ENCODE data around the gene ZBTB5.
"Not testable (repeated sequence)": the region's sequence is repeated elsewhere in the genome, so short reads cannot be mapped to it uniquely, and the experiment has no call there.

ZBTB5 gene

DNA sequence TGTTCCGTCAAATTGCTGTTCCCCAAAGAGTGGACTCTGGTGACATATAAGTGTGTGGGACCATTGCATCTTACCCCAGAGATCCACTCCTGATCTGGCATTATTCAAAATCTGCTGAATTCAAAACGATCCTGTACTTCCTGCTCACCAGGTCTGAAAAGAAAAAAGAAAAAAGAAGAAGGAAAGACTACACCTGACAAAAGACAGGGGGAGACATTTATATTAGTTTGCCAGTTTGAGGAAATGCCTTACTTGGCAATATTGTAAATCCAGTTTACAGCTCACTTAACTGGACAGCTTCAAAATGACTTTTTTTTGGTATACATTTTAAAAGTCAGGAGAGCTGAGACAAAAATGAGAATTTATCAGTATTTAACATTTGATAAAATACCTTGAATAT is 57.8 kb downstream of the ZBTB5 start:
- DNase-seq (ENCODE audit: low read depth in 1 of 2, low spot score in 1 of 2), result no peak

DNA sequence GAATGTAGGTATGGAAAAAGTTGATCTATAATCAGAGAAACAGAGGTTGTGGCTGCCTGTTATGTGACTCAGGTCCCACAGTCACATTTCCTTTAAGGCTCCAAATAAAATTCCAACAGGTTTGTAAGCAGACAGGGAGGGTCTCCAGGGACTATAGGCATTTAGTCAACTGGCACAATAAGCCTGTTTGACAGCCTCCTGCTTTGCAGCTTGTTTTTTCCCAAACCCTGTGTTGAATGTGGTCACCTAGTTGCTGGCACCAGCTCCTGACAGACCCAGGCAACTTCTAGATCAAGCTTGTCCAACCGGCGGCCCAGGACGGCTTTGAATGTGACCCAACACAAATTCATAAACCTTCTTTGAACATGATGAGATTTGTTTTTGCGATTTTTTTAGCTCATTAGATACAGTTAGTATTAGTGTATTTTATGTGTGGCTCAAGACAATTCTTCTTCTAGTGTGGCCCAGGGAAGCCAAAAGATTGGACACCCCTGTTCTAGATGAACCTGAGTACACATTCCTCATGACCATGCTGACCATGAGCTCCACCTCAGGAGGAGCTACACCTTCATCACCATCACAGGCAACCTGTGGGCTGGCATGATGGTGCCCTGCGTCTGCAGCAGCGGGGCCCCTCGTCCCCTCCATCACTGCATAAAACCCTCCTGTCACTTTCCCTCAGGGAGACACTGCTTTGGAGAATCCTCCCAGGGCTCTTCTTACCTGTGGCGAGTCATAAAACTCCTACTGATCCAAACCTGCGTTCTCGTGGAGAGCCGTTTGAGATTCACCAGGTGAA is 58.4 kb downstream of the ZBTB5 start:
- DNase-seq (ENCODE audit: low read depth in 1 of 2, low spot score in 1 of 2), result no peak

DNA sequence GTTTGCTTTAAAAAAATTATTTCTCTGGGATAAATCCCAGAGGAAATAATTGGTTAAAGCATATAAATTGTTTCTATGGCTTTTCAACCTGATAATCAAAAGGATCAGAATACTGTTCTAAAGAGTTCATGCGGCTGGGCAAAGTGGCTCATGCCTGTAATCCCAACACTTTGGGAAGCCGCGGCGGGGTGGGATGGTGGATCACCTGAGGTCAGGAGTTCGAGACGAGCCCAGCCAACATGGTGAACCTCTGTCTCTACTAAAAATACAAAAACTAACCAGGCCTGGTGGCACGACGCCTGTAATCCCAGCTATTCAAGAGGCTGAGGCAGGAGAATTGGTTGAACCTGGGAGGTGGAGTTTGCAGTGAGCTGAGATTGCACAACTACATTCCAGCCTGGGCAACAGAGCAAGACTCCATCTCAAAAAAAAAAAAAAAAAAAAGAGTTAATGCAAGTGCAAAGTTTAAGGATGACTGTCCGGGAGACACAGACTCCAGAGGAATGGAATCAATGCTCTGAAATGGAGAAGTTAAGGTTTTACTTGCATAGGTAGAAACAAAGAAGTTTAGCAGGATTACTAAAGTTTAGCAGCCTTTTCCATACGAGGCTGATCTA is 59.4 kb downstream of the ZBTB5 start:
- DNase-seq (ENCODE audit: low read depth in 1 of 2, low spot score in 1 of 2), result no peak

DNA sequence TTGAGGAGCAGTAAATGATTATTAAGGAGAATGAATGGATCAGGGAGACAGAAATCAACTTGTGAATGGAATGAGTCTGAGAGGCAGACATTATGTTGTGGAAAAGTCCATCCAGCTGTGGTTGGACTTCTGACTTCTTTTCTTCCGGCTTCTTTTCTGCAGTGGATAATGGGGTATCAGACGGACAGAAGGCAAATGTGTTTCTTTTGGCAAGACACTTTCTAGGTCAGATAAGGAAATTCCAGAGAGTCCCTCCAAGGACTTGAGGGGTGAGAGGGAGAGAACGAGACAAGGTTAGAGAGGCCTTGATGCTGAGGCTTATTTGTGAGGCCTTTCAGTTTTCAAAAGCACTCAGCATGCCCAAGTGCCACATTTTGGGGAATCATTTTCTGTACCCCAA is 59.9 kb downstream of the ZBTB5 start:
- DNase-seq (ENCODE audit: low read depth in 1 of 2, low spot score in 1 of 2), result no peak

DNA sequence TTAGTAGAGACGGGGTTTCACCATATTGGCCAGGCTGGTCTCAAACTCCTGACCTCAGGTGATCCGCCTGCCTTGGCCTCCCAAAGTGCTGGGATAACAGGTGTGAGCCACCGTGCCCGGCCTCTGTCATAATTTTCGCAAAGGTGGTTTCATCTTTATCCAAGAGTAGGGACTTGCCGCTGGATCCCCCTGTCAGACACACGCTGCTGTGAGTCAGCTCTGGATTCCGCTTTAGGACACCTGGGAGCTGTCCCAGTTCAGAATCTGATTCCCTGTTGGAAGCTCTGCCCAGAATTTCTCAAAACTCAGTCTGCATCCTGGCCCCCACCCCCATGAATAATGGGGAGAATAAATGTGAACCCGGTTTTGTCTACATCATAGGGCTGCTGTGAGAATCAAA is 60.7 kb downstream of the ZBTB5 start:
- no peak for DNase-seq (ENCODE audit: low read depth in 1 of 2, low spot score in 1 of 2)

DNA sequence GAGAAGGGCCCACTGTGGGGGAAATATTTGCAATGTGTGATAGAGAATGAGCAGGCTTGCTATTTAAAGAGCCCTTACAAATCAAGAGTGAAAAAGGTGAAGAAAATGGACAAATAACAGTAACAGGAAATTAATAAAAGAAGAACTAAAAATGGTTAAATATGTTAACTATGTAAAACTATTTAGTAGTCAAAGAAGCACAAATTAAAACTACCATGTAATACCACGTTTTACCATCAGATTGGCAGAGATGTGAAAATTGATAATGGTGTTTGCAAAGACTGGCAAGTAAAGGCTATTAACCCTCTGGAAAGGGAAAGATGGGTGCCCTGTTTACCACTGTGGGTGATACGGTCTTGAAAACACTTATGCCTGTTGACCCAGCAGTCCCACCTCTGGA is 65.9 kb downstream of the ZBTB5 start:
- DNase-seq (ENCODE audit: low read depth in 1 of 2, low spot score in 1 of 2), result no peak

DNA sequence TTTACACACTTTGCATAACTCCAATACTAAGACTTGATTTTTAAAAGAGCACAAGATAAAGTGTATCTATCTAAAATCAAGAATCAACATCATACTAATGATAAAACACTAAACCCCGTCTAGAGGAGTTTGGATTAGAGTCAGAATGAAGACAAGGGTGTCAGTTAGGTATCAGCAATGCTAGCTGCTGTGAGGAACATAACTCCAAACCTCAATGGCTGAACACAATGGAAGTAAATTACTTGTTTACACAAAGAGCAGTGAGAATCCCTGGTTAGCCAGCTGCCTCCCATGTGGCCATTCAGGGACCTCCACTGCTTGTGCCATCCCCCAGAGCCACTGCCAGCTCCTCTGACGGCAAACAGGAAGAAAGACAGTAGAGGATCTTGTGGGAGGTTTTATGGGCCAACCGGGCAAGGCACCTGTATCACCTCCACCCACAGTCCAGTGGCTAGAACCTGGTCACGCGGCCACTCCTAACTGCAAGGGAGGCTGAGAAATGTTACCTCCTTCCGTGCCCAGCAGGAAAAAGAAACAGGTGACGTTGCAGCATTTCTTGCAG is 66.7 kb downstream of the ZBTB5 start:
- no peak for DNase-seq (ENCODE audit: low read depth in 1 of 2, low spot score in 1 of 2)

DNA sequence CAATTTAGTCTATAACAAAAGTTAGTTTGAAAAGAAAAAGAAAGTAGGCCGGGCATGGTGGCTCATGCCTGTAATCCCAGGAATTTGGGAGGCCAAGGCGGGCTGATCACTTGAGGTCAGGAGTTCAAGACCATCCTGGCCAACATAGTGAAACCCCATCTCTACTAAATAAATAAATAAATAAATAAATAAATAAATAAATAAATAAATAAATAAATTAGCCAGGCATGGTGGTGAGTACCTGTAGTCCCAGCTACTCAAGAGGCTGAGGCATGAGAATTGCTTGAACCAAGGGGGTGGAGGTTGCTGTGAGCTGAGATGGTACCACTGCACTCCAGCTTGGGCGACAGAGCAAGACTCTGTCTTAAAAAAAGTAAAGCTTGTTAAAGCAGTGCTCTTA is 67.3 kb downstream of the ZBTB5 start:
- DNase-seq (ENCODE audit: low read depth in 1 of 2, low spot score in 1 of 2), result not testable (repeated sequence)

DNA sequence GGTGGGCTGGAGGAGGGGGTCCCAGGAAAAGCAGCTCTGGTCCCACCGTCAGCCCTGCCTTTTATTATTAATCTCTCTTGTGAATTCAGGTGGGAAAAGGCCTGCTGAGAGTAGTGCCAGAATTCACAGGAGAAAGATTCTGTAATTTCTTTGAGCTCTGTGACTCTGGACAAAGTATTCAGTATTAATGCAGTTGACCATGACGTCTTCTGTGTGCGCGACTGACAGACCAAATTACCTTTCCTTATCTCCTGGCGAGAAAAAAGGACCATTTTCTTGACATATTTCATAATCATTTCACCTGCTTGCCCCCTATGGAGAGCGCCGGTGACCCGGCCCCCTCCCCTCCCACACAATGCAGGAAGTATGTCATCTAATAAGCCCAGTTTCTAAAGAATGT is 69.6 kb downstream of the ZBTB5 start:
- no peak for DNase-seq (ENCODE audit: low read depth in 1 of 2, low spot score in 1 of 2)

DNA sequence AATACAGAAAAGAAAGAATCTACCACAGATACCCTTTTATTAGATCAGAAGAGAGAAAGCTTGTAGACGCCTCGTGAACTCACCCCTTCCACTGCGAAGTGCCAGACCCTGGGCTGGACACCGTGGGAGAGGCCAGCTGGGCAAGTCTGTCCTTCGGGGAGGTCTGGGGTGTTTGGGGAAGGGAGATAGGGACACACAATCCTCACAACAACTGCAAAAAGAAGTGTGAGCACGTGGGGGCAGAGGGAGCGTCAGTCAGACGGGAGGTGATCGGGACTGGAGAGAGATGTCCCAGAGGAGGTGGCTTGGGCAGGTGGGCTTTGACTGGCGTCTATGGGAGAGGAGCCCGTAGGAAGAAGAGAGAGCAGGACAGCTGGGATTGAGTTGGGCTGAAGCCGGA is 70.0 kb downstream of the ZBTB5 start:
- DNase-seq (ENCODE audit: low read depth in 1 of 2, low spot score in 1 of 2), result no peak

DNA sequence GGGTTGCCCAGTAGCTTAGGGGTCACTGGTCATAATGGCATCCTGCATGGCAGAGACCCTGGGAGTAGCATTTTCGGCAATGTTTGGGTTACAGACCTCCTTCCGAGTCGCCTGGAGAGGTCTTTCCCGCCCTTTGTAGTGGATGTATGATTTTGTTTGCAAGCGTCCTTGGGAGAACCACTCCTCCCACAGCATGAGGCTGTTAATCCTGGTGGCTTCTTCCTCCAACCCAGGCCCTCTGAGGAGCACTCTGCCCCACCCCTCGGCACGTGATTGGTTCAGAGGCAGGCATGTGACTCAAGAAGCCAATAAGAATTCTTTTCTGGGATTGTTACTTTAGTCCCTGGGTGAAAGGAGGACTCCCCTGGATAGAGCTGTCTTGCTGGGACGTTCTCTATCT is 73.0 kb downstream of the ZBTB5 start:
- no peak for DNase-seq (ENCODE audit: low read depth in 1 of 2, low spot score in 1 of 2)

DNA sequence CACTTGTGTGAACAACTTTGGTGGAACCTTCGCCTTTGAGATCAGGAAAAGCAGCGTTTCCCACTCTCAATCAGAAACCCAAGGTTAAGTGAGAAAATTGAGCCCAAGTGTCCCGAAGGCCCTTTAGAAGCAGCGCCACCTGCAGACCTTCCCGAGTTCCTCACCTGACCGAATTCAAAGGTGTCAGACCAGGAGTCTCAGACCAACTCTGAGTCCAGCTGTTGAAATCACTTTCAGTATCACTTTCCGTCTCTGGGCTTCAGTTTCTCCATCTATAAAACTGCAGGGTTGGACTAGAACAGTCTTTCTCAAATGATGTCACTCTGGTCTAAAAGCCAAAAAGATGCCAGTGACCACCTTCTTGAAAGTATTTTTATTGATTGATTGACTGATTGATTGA is 74.5 kb downstream of the ZBTB5 start:
- DNase-seq (ENCODE audit: low read depth in 1 of 2, low spot score in 1 of 2), result no peak
